GM19468 (cell line): Measurements from ENCODE around the gene SLC10A7.

Experiments used
- ATAC-seq: cut with Tn5 transposase; IDR thresholded peaks from one replicate; pipeline ENCODE4 v1.9.1; 2021; ENCODE audit warnings: mild to moderate bottlenecking, moderate library complexity, moderate number of reproducible peaks; ENCODE audit not compliant: unreplicated experiment; ENCODE audit errors: extremely low read depth

The SLC10A7 gene

DNA sequence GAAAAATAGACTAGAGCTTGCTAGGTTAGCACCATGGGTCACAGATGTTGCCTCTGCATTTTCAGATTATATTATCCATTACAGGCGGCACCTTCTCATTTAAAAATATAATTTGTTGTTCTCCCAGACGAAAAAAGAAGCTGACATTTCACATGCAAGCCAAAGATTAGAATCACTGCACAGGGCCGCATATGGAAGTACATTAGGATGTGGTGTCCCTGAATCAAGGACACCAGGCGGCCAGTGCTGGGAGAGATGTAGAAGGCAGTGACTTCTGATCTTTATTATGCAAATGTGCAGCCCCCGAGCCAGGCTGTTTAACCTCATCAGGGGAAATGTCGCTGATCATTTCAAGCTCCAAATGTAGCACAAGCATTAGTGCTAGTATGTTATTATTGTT, 284.6 kb downstream of the SLC10A7 start:
- no peak for ATAC-seq

DNA sequence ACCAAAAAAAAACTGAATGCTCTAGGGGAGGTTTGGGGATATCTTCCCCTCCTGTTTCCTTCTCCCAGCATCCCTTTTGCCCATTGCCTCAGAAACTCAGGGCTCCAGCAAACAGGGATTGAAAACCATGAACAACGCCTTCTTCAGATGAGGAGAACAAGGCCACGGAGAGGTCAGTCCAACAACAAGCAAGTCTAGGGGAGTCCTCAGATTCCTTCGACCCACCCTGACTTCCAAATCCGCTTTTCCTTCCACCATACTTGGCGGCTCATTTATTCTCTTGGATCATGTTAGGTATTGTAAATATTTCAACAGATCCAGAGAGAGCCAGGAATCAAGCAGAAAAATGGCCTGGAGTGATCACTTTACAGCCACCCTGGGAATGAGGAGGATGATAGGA, 285.5 kb downstream of the SLC10A7 start:
- no peak for ATAC-seq

- ATAC-seq = no peak
These were observed 286.0 kb downstream of the SLC10A7 start for GRCh38 chr4:146235654-146236177.

- no peak for ATAC-seq
These were observed 289.5 kb downstream of the SLC10A7 start for GRCh38 chr4:146232131-146232722.

GRCh38 chr4:146229406-146229805, 292.3 kb downstream of the SLC10A7 start:
- ATAC-seq = no peak

- ATAC-seq = no peak
These were observed 297.3 kb downstream of the SLC10A7 start for GRCh38 chr4:146224326-146224966.

DNA sequence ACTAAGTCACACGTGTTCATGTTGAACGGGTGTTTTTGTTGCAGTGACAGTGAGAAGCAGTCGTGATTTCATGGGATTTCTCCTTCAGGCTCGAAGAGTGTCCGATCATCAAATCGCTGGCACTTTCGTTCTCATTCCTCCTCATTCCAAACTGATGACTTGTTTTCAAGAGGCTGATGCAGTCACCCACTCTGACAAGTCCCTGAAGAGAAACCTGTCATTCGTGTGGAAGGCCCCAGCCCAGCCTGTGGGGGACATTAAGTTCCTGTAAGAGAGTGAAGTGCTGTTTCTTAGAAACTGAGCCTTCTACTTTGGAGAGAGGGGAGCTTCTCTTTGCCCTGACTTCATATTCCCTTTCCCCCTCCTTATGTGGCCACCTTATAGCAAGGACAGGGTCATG, 299.4 kb downstream of the SLC10A7 start:
- ATAC-seq = no peak

DNA sequence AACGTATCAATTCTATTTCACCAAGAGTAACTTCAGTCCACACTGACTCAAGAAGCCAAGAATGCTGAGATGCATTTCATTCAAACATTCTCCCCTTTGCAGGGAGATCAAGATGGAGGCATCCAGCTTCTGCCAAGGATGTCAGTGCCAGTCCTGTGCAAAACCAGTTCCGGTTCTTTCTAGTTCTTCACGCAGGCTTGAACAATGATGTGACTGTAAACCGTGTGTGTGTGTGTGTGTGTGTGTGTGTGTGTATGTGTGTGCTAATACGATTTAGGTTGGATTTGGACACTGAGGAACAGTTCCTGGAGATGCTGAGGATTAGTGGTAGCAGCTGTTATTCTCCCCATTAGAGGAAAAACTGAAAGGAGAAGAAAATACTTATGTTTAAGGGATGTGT, 307.5 kb downstream of the SLC10A7 start, which contains the start of gene REELD1:
REELD1 (plus strand) TSS at position 301 of the 400 bp plus-strand sequence. CDS start 2,415 bp downstream, outside the sequence.
- no peak for ATAC-seq

DNA sequence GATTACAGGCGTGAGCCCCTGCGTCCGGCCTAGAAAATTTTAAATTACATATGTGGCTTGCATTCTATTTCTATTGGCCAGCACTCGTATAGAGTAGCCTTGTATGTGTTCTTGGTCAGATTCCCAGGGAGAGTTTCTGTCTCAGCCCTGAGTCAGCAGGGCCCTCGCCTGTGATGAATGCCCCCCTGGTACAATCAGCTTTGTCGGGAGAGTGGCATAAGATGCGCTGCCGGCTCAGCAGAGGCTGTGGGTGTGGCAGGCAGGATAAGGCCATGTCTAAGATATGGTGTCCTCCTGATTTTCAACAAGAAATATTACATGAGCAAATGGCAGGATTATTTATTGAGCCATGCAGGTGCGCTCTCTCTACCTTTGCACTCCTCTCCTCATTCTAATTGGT, 309.0 kb downstream of the SLC10A7 start:
- ATAC-seq = no peak

GRCh38 chr4:146211440-146211839, 310.3 kb downstream of the SLC10A7 start:
- ATAC-seq = no peak

GRCh38 chr4:146210890-146211289, 310.9 kb downstream of the SLC10A7 start:
- no peak for ATAC-seq

GRCh38 chr4:146207410-146207809, 314.3 kb downstream of the SLC10A7 start:
- no peak for ATAC-seq
